RWPE1 (cell line): Measurements from ENCODE around the gene JMJD4.
"Not testable (repeated sequence)": the region's sequence is repeated elsewhere in the genome, so short reads cannot be mapped to it uniquely, and the experiment has no call there.

Experiments
- CTCF ChIA-PET: fragments of 350-600 bp; sonication (Branson Sonifier 250); formaldehyde crosslinking; extraction: SDS; loops from one replicate; lab custom pipeline; 2021; lab: Yijun Ruan, JAX
- POLR2A ChIA-PET: fragments of 400-600 bp; formaldehyde crosslinking; extraction: SDS; loops from one replicate; lab custom pipeline; 2020; ENCODE audit warnings: antibody characterized with exemption; ENCODE audit not compliant: low non-redundant PET; lab: Yijun Ruan, JAX
- DNase-seq: peaks from one replicate; pipeline ENCODE4 v3.0.0; 2012; ENCODE audit warnings: low spot score
- H3K27ac ChIP-seq: fragments of 450-650 bp; 2 replicates; pipeline ENCODE4 v1.5.1; 2017
- CTCF ChIP-seq: fragments of 450-650 bp; conservative IDR thresholded peaks from 2 replicates; pipeline ENCODE4 v1.5.1; 2017; ENCODE audit warnings: low read depth, mild to moderate bottlenecking

JMJD4 gene

GRCh38 chr1:227709451-227709850 is 25.7 kb downstream of the JMJD4 start:
- ChIA-PET CTCF (interaction anchor here (0.6 kb wide), 1 partner anchor 36 kb away, joined by 3 read pairs; no protein-coding TSS in a partner anchor), POLR2A (no interaction called here)
- no peak for DNase-seq
- no peak for TF ChIP-seq CTCF
- H3K27ac ChIP-seq = no peak overlapping the region

- H3K27ac ChIP-seq = no peak overlapping the region
- CTCF ChIA-PET = no interaction called here
- POLR2A ChIA-PET = no interaction called here
- no peak for TF ChIP-seq CTCF
- no peak for DNase-seq
These were observed 27.3 kb downstream of the JMJD4 start for GRCh38 chr1:227707846-227708245.

GRCh38 chr1:227701631-227702030 is 33.5 kb downstream of the JMJD4 start:
- POLR2A ChIA-PET, H3K27ac ChIP-seq, DNase-seq: not testable (repeated sequence)
- CTCF ChIA-PET = interaction anchor here (0.6 kb wide), 1 partner anchor 9 kb away, joined by 3 read pairs; no protein-coding TSS in a partner anchor

- no peak for TF ChIP-seq CTCF
- POLR2A ChIA-PET = no interaction called here
- CTCF ChIA-PET = interaction anchor here (0.8 kb wide), 1 partner anchor 246 kb away, joined by 3 read pairs; no protein-coding TSS in a partner anchor
- H3K27ac ChIP-seq = no peak overlapping the region
- DNase-seq = no peak
These were observed 37.7 kb downstream of the JMJD4 start for GRCh38 chr1:227697321-227697864.

GRCh38 chr1:227685807-227686206 is 49.3 kb downstream of the JMJD4 start:
- no peak overlapping the region for H3K27ac ChIP-seq
- ChIA-PET CTCF (no interaction called here), POLR2A (no interaction called here)
- TF ChIP-seq CTCF = no peak
- DNase-seq = no peak
